H9 (cell line): ENCODE measurements around the gene PRPF40B. TPM values are rescaled to one million over a fixed set of nuclear protein-coding genes. Genes with fewer than 3 reads are reported as not detected.
"Not testable (repeated sequence)": the region's sequence is repeated elsewhere in the genome, so short reads cannot be mapped to it uniquely, and the experiment has no call there.

ENCODE experiments used
- DNase-seq: peaks from one replicate; pipeline ENCODE4 v3.0.0-alpha.2; 2017
- H2AFZ ChIP-seq: one replicate; pipeline ENCODE4 v1.6.1; 2013; ENCODE audit warnings: mild to moderate bottlenecking, low read length, control low read depth, moderate library complexity
- H2AK5ac ChIP-seq: 2 replicates; pipeline ENCODE4 v1.6.1; 2013; ENCODE audit warnings: low read length, control low read depth, mixed read lengths; ENCODE audit not compliant: insufficient read length
- H2BK120ac ChIP-seq: one replicate; pipeline ENCODE4 v1.6.1; 2013; ENCODE audit warnings: low read depth, mild to moderate bottlenecking, low read length, control low read depth, inconsistent platforms; ENCODE audit not compliant: poor library complexity, severe bottlenecking
- H2BK12ac ChIP-seq: 2 replicates; pipeline ENCODE4 v1.6.1; 2013; ENCODE audit warnings: low read length, control low read depth, mixed read lengths, low read depth; ENCODE audit not compliant: insufficient read length
- H2BK15ac ChIP-seq: 2 replicates; pipeline ENCODE4 v1.6.1; 2013; ENCODE audit warnings: low read depth, low read length, control low read depth
- H2BK20ac ChIP-seq: one replicate; pipeline ENCODE4 v1.6.1; 2013; ENCODE audit warnings: low read depth, mild to moderate bottlenecking, low read length, control low read depth, inconsistent platforms; ENCODE audit not compliant: poor library complexity, severe bottlenecking
- H2BK5ac ChIP-seq: 2 replicates; pipeline ENCODE4 v1.6.1; 2013; ENCODE audit warnings: low read length, control low read depth, mixed read lengths; ENCODE audit not compliant: insufficient read length
- H3K14ac ChIP-seq: 2 replicates; pipeline ENCODE4 v1.6.1; 2013; ENCODE audit warnings: low read length, control low read depth; ENCODE audit not compliant: insufficient read depth
- H3K18ac ChIP-seq: 2 replicates; pipeline ENCODE4 v1.6.1; 2013; ENCODE audit warnings: low read depth, mild to moderate bottlenecking, mixed read lengths, low read length, control low read depth; ENCODE audit not compliant: insufficient read length
- H3K23ac ChIP-seq: 2 replicates; pipeline ENCODE4 v1.6.1; 2013; ENCODE audit warnings: low read length, control low read depth, mixed read lengths, low read depth; ENCODE audit not compliant: insufficient read length
- H3K23me2 ChIP-seq: 2 replicates; pipeline ENCODE4 v1.6.1; 2013; ENCODE audit warnings: low read depth, mild to moderate bottlenecking, mixed read lengths, low read length, control low read depth; ENCODE audit not compliant: insufficient read length, poor library complexity, severe bottlenecking
- H3K27ac ChIP-seq: 2 replicates; pipeline ENCODE4 v1.5.1; 2013; ENCODE audit warnings: low read length, control low read depth, mixed read lengths, low read depth; ENCODE audit not compliant: insufficient read length
- H3K27me3 ChIP-seq: 2 replicates; pipeline ENCODE4 v1.6.1; 2013; ENCODE audit warnings: low read length, control low read depth, inconsistent platforms; ENCODE audit not compliant: insufficient read depth
- H3K4ac ChIP-seq: 2 replicates; pipeline ENCODE4 v1.6.1; 2013; ENCODE audit warnings: low read depth, mild to moderate bottlenecking, control low read depth, inconsistent platforms, low read length, moderate library complexity
- H3K4me1 ChIP-seq: 2 replicates; pipeline ENCODE4 v1.6.1; 2013; ENCODE audit warnings: low read length, control low read depth, inconsistent platforms; ENCODE audit not compliant: insufficient read depth
- H3K4me2 ChIP-seq: 2 replicates; pipeline ENCODE4 v1.6.1; 2013; ENCODE audit warnings: low read length, control low read depth, mixed read lengths; ENCODE audit not compliant: insufficient read length, insufficient read depth
- H3K56ac ChIP-seq: 2 replicates; pipeline ENCODE4 v1.6.1; 2013; ENCODE audit warnings: low read depth, mild to moderate bottlenecking, mixed read lengths, low read length, control low read depth; ENCODE audit not compliant: insufficient read length
- H3K79me1 ChIP-seq: 2 replicates; pipeline ENCODE4 v1.6.1; 2013; ENCODE audit warnings: low read depth, mild to moderate bottlenecking, moderate library complexity, low read length, control low read depth, inconsistent platforms; ENCODE audit not compliant: insufficient read depth, poor library complexity, severe bottlenecking
- H3K79me2 ChIP-seq: 2 replicates; pipeline ENCODE4 v1.6.1; 2013; ENCODE audit warnings: low read length, control low read depth, inconsistent platforms; ENCODE audit not compliant: insufficient read depth
- H3K9ac ChIP-seq: 2 replicates; pipeline ENCODE4 v1.6.1; 2013; ENCODE audit warnings: low read length, control low read depth, mixed read lengths; ENCODE audit not compliant: insufficient read length; ENCODE audit errors: extremely low read depth
- H3K9me3 ChIP-seq: one replicate; pipeline ENCODE4 v1.6.1; 2013; ENCODE audit warnings: low read depth, low read length, inconsistent platforms; ENCODE audit not compliant: control insufficient read depth
- H3T11ph ChIP-seq: one replicate; pipeline ENCODE4 v1.6.1; 2013; ENCODE audit warnings: mild to moderate bottlenecking, low read length, control low read depth, inconsistent platforms
- H4K20me1 ChIP-seq: one replicate; pipeline ENCODE4 v1.6.1; 2013; ENCODE audit not compliant: control insufficient read depth, insufficient read length, insufficient read depth
- H4K5ac ChIP-seq: 2 replicates; pipeline ENCODE4 v1.6.1; 2013; ENCODE audit warnings: low read depth, mild to moderate bottlenecking, mixed read lengths, low read length, control low read depth; ENCODE audit not compliant: insufficient read length
- H4K8ac ChIP-seq: replicated peaks from 2 replicates; pipeline ENCODE4 v1.6.1; 2013; ENCODE audit warnings: low read length, control low read depth, mixed read lengths, low read depth; ENCODE audit not compliant: insufficient read length
- H4K91ac ChIP-seq: 2 replicates; pipeline ENCODE4 v1.6.1; 2013; ENCODE audit warnings: low read depth, mild to moderate bottlenecking, moderate library complexity, mixed read lengths, low read length, control low read depth; ENCODE audit not compliant: insufficient read length
- H3K27ac Mint-ChIP-seq, 3 experiments: 2 replicates in 2 of 3; 3 replicates in 1 of 3; pipeline ENCODE4 v1.8.0; 2020 to 2021; ENCODE audit warnings: mixed read lengths in 3 of 3, mild to moderate bottlenecking in 1 of 3, moderate library complexity in 1 of 3
- H3K27me3 Mint-ChIP-seq: 2 replicates; pipeline ENCODE4 v1.8.0; 2021; ENCODE audit warnings: low read depth, mild to moderate bottlenecking, moderate library complexity, mixed read lengths
- H3K36me3 Mint-ChIP-seq, 3 experiments: 2 replicates in 2 of 3; 3 replicates in 1 of 3; pipeline ENCODE4 v1.8.0; 2020 to 2021; ENCODE audit warnings: low read depth in 3 of 3, mixed read lengths in 3 of 3; ENCODE audit not compliant: insufficient read depth in 1 of 3
- H3K4me1 Mint-ChIP-seq, 2 experiments: 2 replicates each; pipeline ENCODE4 v1.8.0; 2020; ENCODE audit warnings: mixed read lengths in 2 of 2
- H3K4me3 Mint-ChIP-seq, 2 experiments: 2 replicates in 1 of 2; 3 replicates in 1 of 2; pipeline ENCODE4 v1.8.0; 2020 to 2021; ENCODE audit warnings: mild to moderate bottlenecking in 2 of 2, mixed read lengths in 2 of 2, moderate library complexity in 1 of 2
- H3K9me3 Mint-ChIP-seq, 2 experiments: 2 replicates in 1 of 2; 3 replicates in 1 of 2; pipeline ENCODE4 v1.8.0; 2020; ENCODE audit warnings: mild to moderate bottlenecking in 2 of 2, mixed read lengths in 2 of 2, moderate library complexity in 1 of 2
- WGBS: extraction: QIAGEN DNeasy Blood & Tissue Kit; methylation state at CpG from one replicate; pipeline ENCODE4 v1.1.7; 2013; ENCODE audit warnings: missing lambda C conversion rate, low lambda C conversion rate, mixed read lengths; ENCODE audit not compliant: insufficient read length; ENCODE audit errors: extremely low coverage; 5-methylcytosine and 5-hydroxymethylcytosine counted together
- total RNA-seq: library from RNA; stranded (reverse); gene quantifications from 2 replicates; pipeline ENCODE4 v1.2.1, GENCODE V29; 2021
- TF ChIP-seq, protein P1 (sequence below): fragments of 200-600 bp; sonication (generic); conservative IDR thresholded peaks from 3 replicates; pipeline ENCODE4 v1.8.0; 2021; ENCODE audit warnings: antibody characterized with exemption, mild to moderate bottlenecking

The PRPF40B gene
- total RNA-seq, 1 experiment from 2014 or later = 19.0 TPM

DNA sequence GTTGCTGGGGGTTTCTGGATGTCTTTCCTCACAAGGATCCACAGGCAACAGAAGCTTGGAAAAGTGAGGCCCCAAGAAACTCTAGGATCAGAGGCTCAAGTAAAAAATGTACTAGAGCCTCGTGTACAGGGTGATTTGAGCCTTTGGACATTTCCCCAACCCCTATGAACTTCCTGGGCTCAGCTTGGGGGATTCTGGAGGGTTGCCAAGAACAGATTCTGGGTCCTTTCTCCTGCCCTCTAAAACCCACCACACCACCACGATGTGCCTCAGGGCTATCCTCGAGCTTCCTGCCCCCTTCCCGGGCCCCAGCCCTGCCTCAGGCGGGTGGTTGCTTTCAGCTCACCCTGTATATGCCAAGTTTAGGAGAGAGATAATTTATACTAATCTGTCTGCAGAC, 18.5 kb upstream of the PRPF40B start:
- Histone ChIP-seq H2BK12ac (no peak overlapping the region), H2BK20ac (no peak overlapping the region), H4K5ac (no peak overlapping the region), H2BK5ac (no peak overlapping the region), H3K79me1 (no peaks in the 10 kb centered on the region), H3K4ac (no peak overlapping the region), H3K4me1 (no peaks in the 10 kb centered on the region), H2BK120ac (no peak overlapping the region), H3K4me2 (no peak overlapping the region), H3K23me2 (no peaks in the 10 kb centered on the region), H3K79me2 (no peaks in the 10 kb centered on the region), H2BK15ac (no peak overlapping the region), H3K27me3 (no peaks in the 10 kb centered on the region), H3K27ac (no peak overlapping the region), H3K56ac (no peak overlapping the region), H3K9ac (no peak overlapping the region), H4K8ac (no peak overlapping the region), H3K23ac (no peak overlapping the region), H3K14ac (no peak overlapping the region), H3T11ph (no peak overlapping the region), H4K91ac (no peak overlapping the region), H2AK5ac (no peak overlapping the region), H2AFZ (no peak overlapping the region), H3K9me3 (no peaks in the 10 kb centered on the region), H4K20me1 (no peaks in the 10 kb centered on the region), H3K18ac (no peak overlapping the region)
- peaks cover 0 to 5% of the 10 kb centered on the region in 2 experiments; a peak in 2 of 4 replicates for H3K4me1 Mint-ChIP-seq
- WGBS = no CpG with 5 or more reads among the region's 5 CpGs
- peaks cover 0 to 6% (median 4%) of the 10 kb centered on the region in 3 experiments; a peak in 3 of 7 replicates for H3K36me3 Mint-ChIP-seq
- no peaks in the 10 kb centered on the region for H3K9me3 Mint-ChIP-seq
- no peak overlapping the region for H3K4me3 Mint-ChIP-seq
- H3K27me3 Mint-ChIP-seq = peaks cover 5% of the 10 kb centered on the region
- H3K27ac Mint-ChIP-seq = no peak overlapping the region; a peak in 1 of 7 replicates
- TF ChIP-seq, protein P1, sequence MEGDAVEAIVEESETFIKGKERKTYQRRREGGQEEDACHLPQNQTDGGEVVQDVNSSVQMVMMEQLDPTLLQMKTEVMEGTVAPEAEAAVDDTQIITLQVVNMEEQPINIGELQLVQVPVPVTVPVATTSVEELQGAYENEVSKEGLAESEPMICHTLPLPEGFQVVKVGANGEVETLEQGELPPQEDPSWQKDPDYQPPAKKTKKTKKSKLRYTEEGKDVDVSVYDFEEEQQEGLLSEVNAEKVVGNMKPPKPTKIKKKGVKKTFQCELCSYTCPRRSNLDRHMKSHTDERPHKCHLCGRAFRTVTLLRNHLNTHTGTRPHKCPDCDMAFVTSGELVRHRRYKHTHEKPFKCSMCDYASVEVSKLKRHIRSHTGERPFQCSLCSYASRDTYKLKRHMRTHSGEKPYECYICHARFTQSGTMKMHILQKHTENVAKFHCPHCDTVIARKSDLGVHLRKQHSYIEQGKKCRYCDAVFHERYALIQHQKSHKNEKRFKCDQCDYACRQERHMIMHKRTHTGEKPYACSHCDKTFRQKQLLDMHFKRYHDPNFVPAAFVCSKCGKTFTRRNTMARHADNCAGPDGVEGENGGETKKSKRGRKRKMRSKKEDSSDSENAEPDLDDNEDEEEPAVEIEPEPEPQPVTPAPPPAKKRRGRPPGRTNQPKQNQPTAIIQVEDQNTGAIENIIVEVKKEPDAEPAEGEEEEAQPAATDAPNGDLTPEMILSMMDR = no peak
- no peak for DNase-seq

DNA sequence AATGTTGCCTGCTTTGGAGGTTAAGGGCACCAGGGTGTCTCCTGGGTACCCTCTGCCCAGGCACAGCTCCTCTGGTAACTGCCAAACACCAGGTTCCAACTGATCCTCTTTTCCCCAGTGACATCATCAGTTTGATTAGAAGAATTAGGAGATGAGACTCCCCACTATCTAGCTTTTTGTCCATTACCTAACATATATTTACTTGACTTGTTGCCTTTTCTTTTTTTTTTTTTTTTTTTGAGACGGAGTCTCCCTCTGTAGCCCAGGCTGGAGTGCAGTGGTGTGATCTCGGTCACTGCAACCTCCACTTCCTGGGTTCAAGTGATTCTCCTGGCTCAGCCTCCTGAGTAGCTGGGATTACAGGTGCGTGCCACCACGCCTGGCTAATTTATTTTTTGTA, 17.8 kb upstream of the PRPF40B start, which contains the start of gene FAM186B:
TSS of gene FAM186B (minus strand) at position 101 of the 400 bp plus-strand sequence. CDS start 162 bp downstream, outside the sequence.
- H3K79me1 ChIP-seq, H2BK15ac ChIP-seq, H3K14ac ChIP-seq, H3K27ac ChIP-seq, H4K8ac ChIP-seq, H4K20me1 ChIP-seq, H3K4me2 ChIP-seq, H2AK5ac ChIP-seq, H3K27me3 ChIP-seq, H3K4me3 Mint-ChIP-seq, H2BK120ac ChIP-seq, H3K4ac ChIP-seq, H3K4me1 Mint-ChIP-seq, H2BK20ac ChIP-seq, H3K23me2 ChIP-seq, H3K23ac ChIP-seq, H4K5ac ChIP-seq, H4K91ac ChIP-seq, H3K9me3 ChIP-seq, H3K18ac ChIP-seq, H3K9me3 Mint-ChIP-seq, H2BK5ac ChIP-seq, H2BK12ac ChIP-seq, H3T11ph ChIP-seq, H2AFZ ChIP-seq, H3K36me3 Mint-ChIP-seq, H3K79me2 ChIP-seq, H3K56ac ChIP-seq, DNase-seq, H3K4me1 ChIP-seq: not testable (repeated sequence)
- H3K9ac ChIP-seq = peak within 1 kb of the TSS; percentile 15
- Mint-ChIP-seq H3K27ac (peak within 1 kb of the TSS in 1 of 3 experiments; percentile 59; a peak in 1 of 7 replicates), H3K27me3 (peaks cover 10% of the 10 kb centered on the region)
- WGBS = no CpG with 5 or more reads among the region's 4 CpGs
